CD4-positive, alpha-beta T cell treated with Interleukin-6 for 4 hours (primary cell): Measurements from ENCODE around the gene TP73.

Experiments used
- DNase-seq: peaks from one replicate; pipeline ENCODE4 v3.0.0-alpha.2; 2020; ENCODE audit warnings: mixed read lengths

TP73 gene

GRCh38 chr1:3636080-3636479 lies 16.2 kb upstream of the TP73 start:
- no peak for DNase-seq

GRCh38 chr1:3636531-3636930 lies 15.8 kb upstream of the TP73 start:
- DNase-seq = no peak

GRCh38 chr1:3638027-3638426 lies 14.3 kb upstream of the TP73 start:
- no peak for DNase-seq

- no peak for DNase-seq
Measured at GRCh38 chr1:3638676-3639075, 13.6 kb upstream of the TP73 start.

GRCh38 chr1:3639397-3639911 lies 12.9 kb upstream of the TP73 start:
- DNase-seq = no peak

- no peak for DNase-seq
Measured at GRCh38 chr1:3640121-3640837, 12.0 kb upstream of the TP73 start.

GRCh38 chr1:3641046-3641760 lies 11.1 kb upstream of the TP73 start:
- DNase-seq = no peak

GRCh38 chr1:3641816-3642215 lies 10.5 kb upstream of the TP73 start:
- no peak for DNase-seq

- DNase-seq = no peak
Measured at GRCh38 chr1:3642919-3643675, 9.2 kb upstream of the TP73 start.

GRCh38 chr1:3644273-3644672 lies 8.0 kb upstream of the TP73 start:
- no peak for DNase-seq

- no peak for DNase-seq
Measured at GRCh38 chr1:3645247-3645646, 7.1 kb upstream of the TP73 start.

- DNase-seq = no peak
Measured at GRCh38 chr1:3645666-3646355, 6.5 kb upstream of the TP73 start.

- DNase-seq = no peak
Measured at GRCh38 chr1:3646596-3646995, 5.7 kb upstream of the TP73 start.

- peak; percentile 92 for DNase-seq
Measured at GRCh38 chr1:3649342-3650247, 2.7 kb upstream of the TP73 start, which contains the start of gene WRAP73. WRAP73 (minus strand) TSS chr1:3650103; CDS start chr1:3649999, 104 bp downstream.

- no peak for DNase-seq
Measured at GRCh38 chr1:3650248-3651025, 1.9 kb upstream of the TP73 start.

- no peak for DNase-seq
Measured at GRCh38 chr1:3651026-3651929, 1.0 kb upstream of the TP73 start.

GRCh38 chr1:3652548-3653285 lies 401 bp downstream of the TP73 start:
- DNase-seq = no peak

GRCh38 chr1:3653286-3653618 lies 936 bp downstream of the TP73 start:
- DNase-seq = no peak
